Lower lobe of right lung (tissue), 2 donors: ENCODE results near the gene TIMM44. TPM values are rescaled to one million over a fixed set of nuclear protein-coding genes. Genes with fewer than 3 reads are reported as not detected.
A peak's percentile ranks its signal among the peaks of the same experiment; 100 is the strongest.

Experiments used
- ATAC-seq, 2 donors: fragments of 200-7000 bp; cut with Tn5 transposase; one replicate each; pipeline ENCODE4 v1.9.1; 2020 to 2022; ENCODE audit warnings: mild to moderate bottlenecking in 2 of 2, moderate library complexity in 2 of 2
- DNase-seq: peaks from one replicate; pipeline ENCODE4 v3.0.0-alpha.2; 2020
- H3K27ac ChIP-seq: fragments of 200-600 bp; one replicate; pipeline ENCODE4 v1.8.0; 2022
- H3K27me3 ChIP-seq: fragments of 200-600 bp; one replicate; pipeline ENCODE4 v1.8.0; 2022; ENCODE audit warnings: low read depth
- H3K36me3 ChIP-seq: fragments of 200-600 bp; one replicate; pipeline ENCODE4 v1.8.0; 2022; ENCODE audit warnings: mild to moderate bottlenecking
- H3K4me1 ChIP-seq: fragments of 200-600 bp; one replicate; pipeline ENCODE4 v1.8.0; 2022
- H3K4me3 ChIP-seq: fragments of 200-600 bp; one replicate; pipeline ENCODE4 v1.8.0; 2022; ENCODE audit warnings: mild to moderate bottlenecking
- H3K9me3 ChIP-seq: fragments of 200-600 bp; one replicate; pipeline ENCODE4 v1.8.0; 2022
- intact Hi-C: fragments of 100-400 bp; cut with DNase I; formaldehyde crosslinking; loops from one replicate; pipeline ENCODE4 v1.11.0; 2022
- total RNA-seq: library from RNA; stranded (reverse); fragmentation: NEBNext Ultra II Directional; extraction: Animal tissue kit (Norgen Biotek cat#: 25700); gene quantifications from one replicate; pipeline ENCODE4 v1.2.1, GENCODE V29; 2021
- TF ChIP-seq, protein P1 (sequence below): fragments of 200-600 bp; IDR thresholded peaks from one replicate; pipeline ENCODE4 v1.8.0; 2022; ENCODE audit warnings: antibody characterized with exemption, mild to moderate bottlenecking
- donor health status: DM: no; HTN: yes; CAD: no; lungs with severe emphysema.

TIMM44 gene
- total RNA-seq, 1 donor from 2014 or later = 45.2 TPM

DNA sequence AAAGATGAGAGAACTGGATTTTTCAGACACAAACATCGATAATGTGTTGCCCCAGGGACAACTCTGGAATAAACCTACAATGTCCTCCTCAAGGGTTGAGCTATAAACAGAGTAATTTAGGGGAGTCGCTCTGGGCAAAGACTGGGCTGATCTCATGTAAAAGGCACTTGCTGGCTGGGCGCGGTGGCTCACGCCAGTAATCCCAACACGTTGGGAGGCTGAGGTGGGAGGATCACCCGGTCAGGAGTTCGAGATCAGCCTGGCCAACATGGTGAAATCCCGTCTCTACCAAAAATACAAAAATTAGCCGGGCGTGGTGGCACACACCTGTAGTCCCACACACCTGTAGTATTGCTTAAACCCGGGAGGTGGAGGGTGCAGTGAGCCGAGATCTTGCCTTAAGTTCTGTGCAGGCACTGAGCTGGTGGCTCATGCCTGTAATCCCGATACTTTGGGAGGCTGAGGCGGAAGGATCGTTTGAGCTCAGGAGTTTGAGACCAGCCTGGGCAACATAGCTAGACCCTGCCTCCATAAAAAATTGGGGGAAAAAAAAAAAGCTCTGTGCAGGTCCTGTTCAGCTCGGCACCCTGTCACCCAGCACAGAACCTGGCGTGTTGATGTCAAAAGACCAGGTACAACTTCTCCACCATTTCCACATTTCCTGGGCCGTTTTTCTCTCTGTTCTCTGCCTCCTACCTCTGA is 1.4 kb downstream of the TIMM44 start:
- Histone ChIP-seq H3K9me3 (no peaks in the 10 kb centered on the region), H3K27ac (no peak overlapping the region), H3K4me1 (peaks cover 14% of the 10 kb centered on the region), H3K4me3 (no peak overlapping the region), H3K27me3 (no peaks in the 10 kb centered on the region), H3K36me3 (peaks cover 39% of the 10 kb centered on the region)
- DNase-seq (no peak), ATAC-seq (no peak)
- TF ChIP-seq, protein P1, sequence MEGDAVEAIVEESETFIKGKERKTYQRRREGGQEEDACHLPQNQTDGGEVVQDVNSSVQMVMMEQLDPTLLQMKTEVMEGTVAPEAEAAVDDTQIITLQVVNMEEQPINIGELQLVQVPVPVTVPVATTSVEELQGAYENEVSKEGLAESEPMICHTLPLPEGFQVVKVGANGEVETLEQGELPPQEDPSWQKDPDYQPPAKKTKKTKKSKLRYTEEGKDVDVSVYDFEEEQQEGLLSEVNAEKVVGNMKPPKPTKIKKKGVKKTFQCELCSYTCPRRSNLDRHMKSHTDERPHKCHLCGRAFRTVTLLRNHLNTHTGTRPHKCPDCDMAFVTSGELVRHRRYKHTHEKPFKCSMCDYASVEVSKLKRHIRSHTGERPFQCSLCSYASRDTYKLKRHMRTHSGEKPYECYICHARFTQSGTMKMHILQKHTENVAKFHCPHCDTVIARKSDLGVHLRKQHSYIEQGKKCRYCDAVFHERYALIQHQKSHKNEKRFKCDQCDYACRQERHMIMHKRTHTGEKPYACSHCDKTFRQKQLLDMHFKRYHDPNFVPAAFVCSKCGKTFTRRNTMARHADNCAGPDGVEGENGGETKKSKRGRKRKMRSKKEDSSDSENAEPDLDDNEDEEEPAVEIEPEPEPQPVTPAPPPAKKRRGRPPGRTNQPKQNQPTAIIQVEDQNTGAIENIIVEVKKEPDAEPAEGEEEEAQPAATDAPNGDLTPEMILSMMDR = no peak
- intact Hi-C loops = no loop called here

DNA sequence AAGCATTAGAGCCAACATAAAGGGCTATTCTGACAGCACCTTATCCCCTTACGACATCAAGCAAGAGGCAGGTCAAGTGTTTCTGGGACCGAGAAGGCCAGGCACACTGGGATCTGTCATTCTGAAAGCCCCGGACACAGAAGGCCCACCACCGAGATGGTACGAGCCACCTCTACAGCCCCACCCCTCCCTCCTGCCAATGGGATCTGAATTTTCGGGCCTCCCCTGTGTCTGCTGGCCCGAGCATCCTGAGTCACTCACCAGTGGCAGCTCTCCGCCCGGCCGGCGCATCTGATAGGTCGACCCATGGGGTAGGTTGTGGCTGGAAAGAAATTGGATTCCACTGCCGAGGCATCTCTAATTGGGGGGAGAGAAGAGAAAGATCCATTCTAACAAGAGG is 2.6 kb downstream of the TIMM44 start:
- Histone ChIP-seq H3K4me1 (peaks cover 14% of the 10 kb centered on the region), H3K27ac (no peak overlapping the region), H3K27me3 (no peaks in the 10 kb centered on the region), H3K4me3 (no peak overlapping the region), H3K36me3 (peaks cover 51% of the 10 kb centered on the region), H3K9me3 (no peaks in the 10 kb centered on the region)
- TF ChIP-seq, protein P1 = no peak
- intact Hi-C loops = no loop called here
- ATAC-seq (no peak), DNase-seq (no peak)

DNA sequence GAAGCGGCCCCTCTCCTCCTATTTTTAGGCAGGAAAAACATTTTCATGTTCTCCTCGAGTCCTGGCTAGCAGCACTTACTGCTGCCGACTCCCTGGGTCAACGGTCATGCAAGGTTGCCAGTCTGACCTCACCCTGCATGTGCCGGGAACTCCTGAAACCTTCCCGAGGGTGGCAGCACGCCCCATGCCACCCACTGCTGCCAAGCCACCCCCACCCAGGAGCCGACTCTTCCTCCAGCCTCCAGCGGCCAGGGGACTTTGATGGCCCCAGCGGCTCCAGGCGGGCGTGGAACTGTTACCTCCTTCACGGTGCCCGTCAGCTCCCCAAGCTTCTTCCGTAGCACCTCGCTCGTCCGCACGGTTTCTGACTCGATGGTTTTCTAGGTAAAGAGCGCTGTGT is 8.7 kb downstream of the TIMM44 start:
- DNase-seq (no peak), ATAC-seq (no peak)
- H3K27ac ChIP-seq = no peak overlapping the region
- intact Hi-C loops = no loop called here
- TF ChIP-seq, protein P1 = no peak
- H3K4me3 ChIP-seq = no peak overlapping the region
- H3K9me3 ChIP-seq = no peaks in the 10 kb centered on the region
- no peaks in the 10 kb centered on the region for H3K4me1 ChIP-seq
- no peaks in the 10 kb centered on the region for H3K27me3 ChIP-seq
- peaks cover 95% of the 10 kb centered on the region for H3K36me3 ChIP-seq

DNA sequence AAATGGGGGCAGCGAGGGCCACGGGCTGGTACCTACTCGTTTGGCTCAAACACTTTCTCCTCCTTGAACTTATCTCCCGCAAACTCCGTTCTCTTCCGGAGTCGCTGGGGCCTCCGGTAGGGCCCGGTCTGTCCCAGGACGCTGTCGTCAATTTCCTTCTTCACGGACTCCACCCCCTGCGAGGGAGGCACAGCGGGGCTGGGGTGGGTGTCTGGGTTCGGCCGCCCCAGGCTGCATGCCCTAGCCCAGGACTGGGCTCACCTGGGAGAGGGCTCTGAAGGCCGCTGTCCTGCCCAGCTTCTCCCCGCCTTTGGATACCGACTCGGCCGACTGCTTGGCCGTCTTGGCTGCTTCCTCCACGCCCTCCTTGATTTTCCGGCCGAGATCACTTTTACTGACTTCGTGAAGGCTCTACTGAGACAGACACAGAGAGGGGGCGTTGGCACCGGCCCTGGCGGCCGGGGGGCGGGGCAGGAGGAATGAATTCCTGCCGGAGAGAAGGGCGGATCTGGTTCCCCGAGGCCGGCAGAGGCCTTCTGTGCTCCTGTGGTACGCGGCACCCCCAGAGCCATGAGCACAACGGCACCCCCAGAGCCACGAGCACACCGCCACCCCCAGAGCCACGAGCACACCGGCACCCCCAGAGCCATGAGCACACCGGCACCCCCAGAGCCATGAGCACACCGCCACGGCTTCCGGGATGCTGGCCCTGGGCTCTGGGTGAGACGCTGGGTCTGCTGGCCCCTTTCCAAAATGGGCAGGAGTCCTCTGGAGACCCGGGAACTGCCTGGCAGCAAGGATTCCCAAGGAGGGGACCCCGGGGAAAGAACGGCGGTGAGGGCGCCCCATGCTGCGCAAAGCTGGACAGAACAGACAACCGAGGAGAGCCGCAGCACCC is 9.4 kb downstream of the TIMM44 start:
- H3K27me3 ChIP-seq = no peaks in the 10 kb centered on the region
- TF ChIP-seq, protein P1 = no peak
- peaks cover 6% of the 10 kb centered on the region for H3K4me1 ChIP-seq
- no peaks in the 10 kb centered on the region for H3K9me3 ChIP-seq
- DNase-seq = no peak
- H3K36me3 ChIP-seq = peaks cover 89% of the 10 kb centered on the region
- H3K4me3 ChIP-seq = no peak overlapping the region
- H3K27ac ChIP-seq = no peak overlapping the region
- no peak for ATAC-seq
- intact Hi-C loops = no loop called here

DNA sequence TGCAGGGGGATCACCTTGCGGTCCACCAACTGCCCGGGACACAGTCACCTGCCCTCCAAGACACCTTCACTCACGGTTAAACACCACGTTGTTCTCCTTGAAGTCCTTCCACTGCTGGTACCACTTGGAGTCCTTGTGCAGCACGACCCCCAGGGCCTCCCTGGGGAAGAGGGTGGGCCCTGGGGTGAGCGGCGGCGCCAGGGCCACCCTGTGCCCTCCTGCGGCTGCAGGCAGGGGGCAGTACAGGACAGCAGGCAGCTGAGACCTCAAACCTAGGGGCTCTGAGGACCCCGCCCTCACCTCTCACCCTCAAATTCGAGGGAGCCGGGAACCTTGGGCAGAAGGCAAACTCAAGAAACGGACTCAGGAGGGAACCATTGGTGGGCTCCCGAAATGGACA is 10.1 kb downstream of the TIMM44 start:
- Histone ChIP-seq H3K36me3 (peaks cover 82% of the 10 kb centered on the region), H3K4me1 (peaks cover 7% of the 10 kb centered on the region), H3K27me3 (no peaks in the 10 kb centered on the region), H3K27ac (no peak overlapping the region), H3K9me3 (no peaks in the 10 kb centered on the region), H3K4me3 (no peak overlapping the region)
- no peak for DNase-seq
- intact Hi-C loops = no loop called here
- TF ChIP-seq, protein P1 = peak; percentile 8
- no peak for ATAC-seq
